Lower leg skin (tissue), 4 donors: ENCODE data around the gene LAMC2. TPM values are rescaled to one million over a fixed set of nuclear protein-coding genes. Genes with fewer than 3 reads are reported as not detected.

Experiments
- DNase-seq, 2 donors: peaks; one replicate each; pipeline ENCODE4 v3.0.0-alpha.2; 2019; ENCODE audit warnings: low spot score in 2 of 2
- H3K4me3 ChIP-seq: fragments of 200-600 bp; sonication (generic); 2 replicates; pipeline ENCODE4 v1.5.1; 2017; ENCODE audit warnings: mild to moderate bottlenecking, low read depth; ENCODE audit not compliant: poor library complexity, severe bottlenecking
- CTCF ChIP-seq, 3 donors: fragments of 450-650 bp; IDR thresholded peaks; one replicate each; pipeline ENCODE4 v1.5.1; 2016; ENCODE audit warnings: antibody characterized with exemption in 3 of 3, mild to moderate bottlenecking in 3 of 3, moderate library complexity in 2 of 3
- POLR2A ChIP-seq, 2 donors: fragments of 450-650 bp; IDR thresholded peaks; one replicate each; pipeline ENCODE4 v1.6.1; 2016 to 2017; ENCODE audit warnings: antibody characterized with exemption in 2 of 2, mild to moderate bottlenecking in 1 of 2, moderate library complexity in 1 of 2
- WGBS, 2 donors: methylation state at CpG; one replicate each; pipeline ENCODE4 v1.1.5; 2018; 5-methylcytosine and 5-hydroxymethylcytosine counted together
- intact Hi-C: fragments of 100-400 bp; cut with DNase I; formaldehyde crosslinking; loops from one replicate; pipeline ENCODE4 v1.15.0; 2023; ENCODE audit warnings: low total_unique reads
- total RNA-seq, 4 donors: library from RNA; depleted of rRNA; stranded (reverse); fragments of >200 nt; gene quantifications; one replicate each; pipeline ENCODE4 v1.1.0, GENCODE V29; 2016

Gene LAMC2
- total RNA-seq, 4 donors from 2014 or later: 29.6 to 36.8 (median 33.1) TPM

- intact Hi-C loops: no loop called here
- no peak for TF ChIP-seq POLR2A (IDR thresholded peaks at IDR 0.05)
- no peak for TF ChIP-seq CTCF (IDR thresholded peaks at IDR 0.05)
- 63 to 69% methylated on average over 5 of the region's 5 CpGs for WGBS, 2 donors
- DNase-seq: peak in 1 of 2 donors; percentile 12
- no peak overlapping the region for H3K4me3 ChIP-seq
These were observed 76.7 kb downstream of the LAMC2 start for GRCh38 chr1:183262628-183263200.

DNA sequence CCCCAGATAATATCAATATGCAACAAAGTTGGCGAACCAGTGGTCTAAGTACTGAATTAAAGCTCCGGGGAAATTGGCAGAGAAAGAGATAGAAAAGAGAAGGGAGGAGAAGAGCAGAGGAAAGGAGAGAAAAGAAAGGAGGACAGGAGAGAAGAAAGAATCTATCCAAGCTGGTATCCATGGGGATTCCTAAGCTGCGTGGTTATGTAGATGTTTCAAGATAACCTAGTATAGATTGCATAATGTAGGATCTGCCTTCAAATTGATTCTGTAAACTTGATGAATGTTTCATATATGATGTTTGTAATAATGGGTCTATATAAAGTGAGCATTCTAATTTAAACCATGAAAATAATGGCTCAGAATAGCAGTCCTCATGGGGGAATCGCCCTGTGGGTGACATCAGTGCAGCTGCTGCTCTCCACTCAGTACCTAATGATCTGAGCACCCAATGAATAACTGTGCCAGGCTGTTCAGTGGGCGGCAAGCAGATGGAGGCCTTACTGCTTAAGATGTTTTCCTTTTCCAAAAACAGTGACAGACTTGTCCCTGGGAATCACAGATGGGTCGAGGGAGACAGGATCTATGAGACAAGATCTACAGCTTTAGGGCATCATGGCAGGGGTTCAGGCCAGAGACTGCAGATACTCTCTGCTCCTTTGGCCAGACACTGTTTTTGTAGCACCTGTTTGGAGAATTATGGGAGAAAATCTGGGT lies 78.0 kb downstream of the LAMC2 start:
- TF ChIP-seq CTCF (IDR thresholded peaks at IDR 0.05) (no peak), POLR2A (IDR thresholded peaks at IDR 0.05) (no peak)
- no peak for DNase-seq
- intact Hi-C loops: no loop called here
- no peak overlapping the region for H3K4me3 ChIP-seq
- 59 to 60% methylated on average over 6 of the region's 6 CpGs for WGBS, 2 donors

DNA sequence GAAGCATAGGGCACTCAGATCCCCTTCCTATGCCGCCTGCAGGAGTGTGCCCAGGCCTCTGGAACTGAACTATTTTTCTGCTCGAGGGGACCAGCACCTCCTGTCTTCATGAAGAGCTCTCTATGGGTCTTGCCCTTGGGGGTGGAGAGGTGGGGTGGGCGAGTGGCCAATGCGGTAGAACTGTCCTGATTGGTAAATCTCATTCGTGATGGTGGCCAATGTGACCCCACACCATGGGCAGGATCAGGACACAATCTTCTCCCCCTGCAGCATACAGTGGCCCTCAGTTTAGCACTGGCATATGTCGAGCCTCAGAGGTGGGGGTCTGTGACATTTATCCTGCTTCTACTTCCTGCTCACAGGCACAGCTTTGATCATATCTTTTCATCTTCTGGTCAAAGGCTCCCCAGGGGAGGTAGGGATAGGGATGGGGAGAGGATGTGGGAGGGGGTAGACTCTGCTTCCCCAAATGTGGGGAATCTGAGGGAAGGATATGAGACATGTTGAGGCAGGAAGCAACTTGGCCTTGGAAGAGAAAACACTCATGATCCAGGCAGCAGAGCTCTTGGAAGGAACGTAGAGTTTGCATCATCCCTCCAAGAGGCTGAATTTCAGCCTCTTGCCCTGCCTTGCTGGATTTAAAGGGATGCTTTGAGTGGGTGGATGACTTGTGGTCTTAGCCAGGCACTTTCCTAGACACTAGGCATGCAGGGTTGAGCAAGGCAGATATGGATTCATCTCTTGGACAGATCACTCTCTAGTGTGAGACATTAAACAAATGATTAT lies 81.8 kb downstream of the LAMC2 start:
- TF ChIP-seq POLR2A (IDR thresholded peaks at IDR 0.05): no peak
- no peak for TF ChIP-seq CTCF (IDR thresholded peaks at IDR 0.05)
- H3K4me3 ChIP-seq: no peak overlapping the region
- intact Hi-C loops: no loop called here
- 58 to 67% methylated on average over 7 of the region's 7 CpGs for WGBS, 2 donors
- peak; percentile 49 to 85 for DNase-seq

- intact Hi-C loops: no loop called here
- WGBS, 2 donors: 23 to 43% methylated on average over 5 of the region's 5 CpGs
- H3K4me3 ChIP-seq: no peak overlapping the region
- DNase-seq: peak in 1 of 2 donors; percentile 70
- TF ChIP-seq POLR2A (IDR thresholded peaks at IDR 0.05) (no peak), CTCF (IDR thresholded peaks at IDR 0.05) (no peak)
These were observed 84.6 kb downstream of the LAMC2 start for GRCh38 chr1:183270541-183271141.

DNA sequence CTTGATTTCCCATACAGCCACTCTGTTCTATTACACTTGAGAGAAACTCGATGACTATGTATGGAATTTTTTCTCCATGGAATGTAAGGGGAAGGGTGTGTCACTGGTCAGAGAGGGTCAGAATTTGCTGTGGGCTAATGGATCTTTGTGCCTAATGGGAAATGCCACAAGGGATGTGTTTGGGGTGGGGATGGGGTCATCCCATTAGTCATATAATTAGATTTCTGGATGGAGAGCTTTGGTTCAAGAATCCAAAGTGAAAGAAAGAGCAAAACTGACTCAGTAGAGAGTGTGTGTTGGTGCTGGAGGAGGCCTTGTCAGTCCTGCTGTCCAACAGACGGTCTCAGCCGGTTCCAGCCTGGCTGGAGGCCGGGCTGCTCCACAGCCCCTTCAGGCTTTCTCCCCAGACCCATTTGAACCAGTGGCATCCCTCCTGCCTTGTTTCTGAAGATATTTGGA lies 86.4 kb downstream of the LAMC2 start:
- TF ChIP-seq CTCF (IDR thresholded peaks at IDR 0.05) (no peak), POLR2A (IDR thresholded peaks at IDR 0.05) (no peak)
- no peak overlapping the region for H3K4me3 ChIP-seq
- 65 to 74% methylated on average over 4 of the region's 4 CpGs for WGBS, 2 donors
- intact Hi-C loops: no loop called here
- DNase-seq: no peak
